Measurements from ENCODE around the gene RAB11FIP4. TPM values are rescaled to one million over a fixed set of nuclear protein-coding genes. Genes with fewer than 3 reads are reported as not detected.
"Not testable (repeated sequence)": the region's sequence is repeated elsewhere in the genome, so short reads cannot be mapped to it uniquely, and the experiment has no call there.

RAB11FIP4 gene
- polyA plus RNA-seq, 4 donors: 11.6 to 33.8 (median 18.7) TPM

DNA sequence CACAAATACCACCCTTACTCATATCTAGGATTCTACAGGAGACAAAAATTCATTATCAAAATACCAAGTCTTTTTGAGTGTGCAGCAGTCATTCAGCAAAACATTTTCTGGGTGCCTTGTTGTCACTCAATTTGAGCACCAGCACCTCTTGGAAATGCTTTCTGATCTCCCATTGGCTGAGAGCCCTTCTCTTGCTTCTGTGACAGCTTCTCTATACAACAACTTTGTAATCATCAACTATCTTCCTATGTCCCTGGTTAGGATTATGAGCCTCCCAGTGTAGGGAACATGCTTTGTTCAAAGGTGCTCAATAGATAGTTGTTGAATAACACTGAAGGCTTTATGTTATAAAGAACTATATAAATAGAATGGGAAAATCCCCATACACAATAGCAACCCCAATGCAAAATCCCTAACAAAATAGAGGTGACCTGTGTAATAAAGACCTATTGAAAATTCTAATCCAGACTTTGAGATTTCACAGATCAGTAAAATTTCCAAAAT, 10.3 kb upstream of the RAB11FIP4 start:
- H3K36me3 ChIP-seq (ENCODE audit: control insufficient read depth in 3 of 3, insufficient read depth in 2 of 3, low read depth in 1 of 3, low read length in 3 of 3): peaks cover 0 to 12% (median 0%) of the 10 kb centered on the region in 3 donors
- no peak overlapping the region for H3K27ac ChIP-seq (ENCODE audit: low read depth in 1 of 3, low read length in 2 of 3)
- no peak for DNase-seq
- H3K4me3 ChIP-seq (ENCODE audit: low read depth in 1 of 3, low read length in 3 of 3): no peak overlapping the region
- no peaks in the 10 kb centered on the region for H3K9me3 ChIP-seq (ENCODE audit: control insufficient read depth in 2 of 2, insufficient read depth in 1 of 2, low read depth in 1 of 2, low read length in 1 of 2)
- no peak for FAIRE-seq
- H3K4me1 ChIP-seq (ENCODE audit: control insufficient read depth in 3 of 3, insufficient read depth in 2 of 3, low read depth in 1 of 3, low read length in 2 of 3): no peaks in the 10 kb centered on the region
- H3K27me3 ChIP-seq (ENCODE audit: control insufficient read depth in 3 of 3, insufficient read depth in 3 of 3, low read length in 3 of 3): no peaks in the 10 kb centered on the region

DNA sequence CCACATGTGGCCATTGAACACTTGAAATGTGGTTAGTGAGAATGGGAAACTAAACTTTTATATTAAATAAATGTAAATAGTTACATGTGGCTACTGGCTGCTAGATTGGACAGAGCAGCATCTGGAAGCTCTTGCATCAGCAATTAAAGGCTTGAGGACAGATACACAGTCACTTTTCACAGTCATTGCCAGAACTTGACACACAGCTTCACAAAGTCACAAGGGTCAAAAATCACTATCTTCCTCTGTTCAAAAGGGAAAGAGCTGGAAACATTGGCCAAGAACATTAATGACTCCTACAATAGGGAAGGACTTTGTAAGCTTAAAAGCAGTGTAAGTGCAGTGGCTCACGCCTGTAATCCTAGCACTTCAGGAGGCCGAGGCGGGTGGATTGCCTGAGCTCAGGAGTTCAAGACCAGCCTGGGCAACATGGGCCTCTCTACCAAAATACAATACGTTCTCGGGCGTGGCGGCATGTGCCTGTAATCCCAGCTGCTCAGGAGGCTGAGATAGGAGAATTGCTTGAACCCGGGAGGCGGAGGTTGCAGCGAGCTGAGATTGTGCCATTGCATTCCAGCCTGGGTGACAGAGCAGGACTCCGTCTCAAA, 8.7 kb upstream of the RAB11FIP4 start:
- H3K27ac ChIP-seq (ENCODE audit: low read depth in 1 of 3, low read length in 2 of 3); H3K9me3 ChIP-seq (ENCODE audit: control insufficient read depth in 2 of 2, insufficient read depth in 1 of 2, low read depth in 1 of 2, low read length in 1 of 2); FAIRE-seq; H3K4me3 ChIP-seq (ENCODE audit: low read depth in 1 of 3, low read length in 3 of 3); H3K36me3 ChIP-seq (ENCODE audit: control insufficient read depth in 3 of 3, insufficient read depth in 2 of 3, low read depth in 1 of 3, low read length in 3 of 3); H3K27me3 ChIP-seq (ENCODE audit: control insufficient read depth in 3 of 3, insufficient read depth in 3 of 3, low read length in 3 of 3); H3K4me1 ChIP-seq (ENCODE audit: control insufficient read depth in 3 of 3, insufficient read depth in 2 of 3, low read depth in 1 of 3, low read length in 2 of 3): not testable (repeated sequence)
- 83 to 91% (median 84%) methylated on average over 11 of the region's 11 CpGs for WGBS, 3 donors
- DNase-seq: peak in 1 of 2 donors; percentile 41

DNA sequence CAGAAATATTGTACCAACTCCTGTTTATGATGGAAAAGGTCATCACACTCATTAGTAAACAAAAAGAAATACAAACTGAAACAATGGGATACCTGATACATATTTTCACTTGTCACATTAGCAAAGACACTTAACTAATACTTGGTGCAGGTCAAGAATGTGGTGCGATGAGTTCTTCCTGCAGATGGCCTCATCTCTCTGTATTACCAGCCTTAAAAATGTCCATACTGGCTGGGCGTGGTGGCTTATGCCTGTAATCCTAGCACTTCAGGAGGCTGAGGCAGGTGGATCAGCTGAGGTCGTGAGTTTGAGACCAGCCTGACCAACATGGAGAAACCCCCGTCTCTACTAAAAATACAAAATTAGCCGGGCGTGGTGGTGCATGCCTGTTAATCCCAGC, 8.0 kb upstream of the RAB11FIP4 start:
- not testable (repeated sequence) for H3K4me1 ChIP-seq (ENCODE audit: control insufficient read depth in 3 of 3, insufficient read depth in 2 of 3, low read depth in 1 of 3, low read length in 2 of 3); H3K36me3 ChIP-seq (ENCODE audit: control insufficient read depth in 3 of 3, insufficient read depth in 2 of 3, low read depth in 1 of 3, low read length in 3 of 3); H3K9me3 ChIP-seq (ENCODE audit: control insufficient read depth in 2 of 2, insufficient read depth in 1 of 2, low read depth in 1 of 2, low read length in 1 of 2); DNase-seq; H3K4me3 ChIP-seq (ENCODE audit: low read depth in 1 of 3, low read length in 3 of 3); FAIRE-seq; H3K27me3 ChIP-seq (ENCODE audit: control insufficient read depth in 3 of 3, insufficient read depth in 3 of 3, low read length in 3 of 3); H3K27ac ChIP-seq (ENCODE audit: low read depth in 1 of 3, low read length in 2 of 3)
- 87 to 96% (median 89%) methylated on average over 6 of the region's 6 CpGs for WGBS, 3 donors

DNA sequence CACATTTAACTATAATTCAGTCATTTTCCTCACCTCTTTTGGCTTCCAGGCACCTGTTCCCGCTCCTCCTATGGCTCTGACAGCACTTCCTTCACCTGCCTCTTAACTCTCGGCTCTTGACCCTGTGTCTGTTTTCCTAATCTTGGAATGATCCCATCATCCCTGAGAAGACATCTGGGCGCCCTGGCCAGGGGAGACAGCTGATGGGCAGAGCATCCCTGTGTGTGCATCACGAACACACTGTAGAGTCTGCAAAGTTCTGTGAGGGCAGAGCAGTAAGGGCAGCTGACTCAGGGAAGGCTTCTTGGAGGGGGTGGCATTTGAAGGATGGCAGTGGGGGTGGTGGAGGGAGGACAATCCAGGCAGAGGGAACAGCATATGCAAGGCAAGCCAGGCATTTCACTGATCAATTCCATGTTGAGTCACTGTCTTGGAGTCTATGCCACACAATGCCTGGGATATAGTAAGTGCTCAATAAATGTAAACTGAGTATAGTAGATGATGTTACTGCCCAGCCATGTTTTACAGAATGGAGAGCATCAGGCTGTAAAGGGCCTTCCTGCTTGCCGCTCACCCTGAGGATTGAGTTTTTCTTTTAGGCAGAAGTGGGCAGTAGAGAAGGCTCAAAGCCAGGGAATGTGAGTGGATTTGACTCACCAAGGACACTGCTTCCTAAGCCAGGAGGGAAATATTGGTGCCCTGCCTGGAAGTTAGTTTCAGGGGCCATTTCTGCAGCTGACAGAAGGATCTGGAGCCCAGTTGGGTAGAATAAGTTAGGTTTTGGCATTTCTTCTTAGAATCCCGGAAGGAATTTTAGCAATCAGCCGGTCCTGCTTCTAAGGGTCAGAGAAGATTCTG, 5.8 kb upstream of the RAB11FIP4 start:
- H3K36me3 ChIP-seq (ENCODE audit: control insufficient read depth in 3 of 3, insufficient read depth in 2 of 3, low read depth in 1 of 3, low read length in 3 of 3): peaks cover 0 to 3% (median 0%) of the 10 kb centered on the region in 3 donors
- H3K4me3 ChIP-seq (ENCODE audit: low read depth in 1 of 3, low read length in 3 of 3): no peak overlapping the region
- H3K27ac ChIP-seq (ENCODE audit: low read depth in 1 of 3, low read length in 2 of 3): no peak overlapping the region
- FAIRE-seq (no peak), DNase-seq (no peak)
- no peaks in the 10 kb centered on the region for H3K4me1 ChIP-seq (ENCODE audit: control insufficient read depth in 3 of 3, insufficient read depth in 2 of 3, low read depth in 1 of 3, low read length in 2 of 3)
- WGBS, 3 donors: 74 to 87% (median 85%) methylated on average over 7 of the region's 7 CpGs
- H3K27me3 ChIP-seq (ENCODE audit: control insufficient read depth in 3 of 3, insufficient read depth in 3 of 3, low read length in 3 of 3): peaks cover 0 to 31% (median 0%) of the 10 kb centered on the region in 3 donors
- H3K9me3 ChIP-seq (ENCODE audit: control insufficient read depth in 2 of 2, insufficient read depth in 1 of 2, low read depth in 1 of 2, low read length in 1 of 2): no peaks in the 10 kb centered on the region

DNA sequence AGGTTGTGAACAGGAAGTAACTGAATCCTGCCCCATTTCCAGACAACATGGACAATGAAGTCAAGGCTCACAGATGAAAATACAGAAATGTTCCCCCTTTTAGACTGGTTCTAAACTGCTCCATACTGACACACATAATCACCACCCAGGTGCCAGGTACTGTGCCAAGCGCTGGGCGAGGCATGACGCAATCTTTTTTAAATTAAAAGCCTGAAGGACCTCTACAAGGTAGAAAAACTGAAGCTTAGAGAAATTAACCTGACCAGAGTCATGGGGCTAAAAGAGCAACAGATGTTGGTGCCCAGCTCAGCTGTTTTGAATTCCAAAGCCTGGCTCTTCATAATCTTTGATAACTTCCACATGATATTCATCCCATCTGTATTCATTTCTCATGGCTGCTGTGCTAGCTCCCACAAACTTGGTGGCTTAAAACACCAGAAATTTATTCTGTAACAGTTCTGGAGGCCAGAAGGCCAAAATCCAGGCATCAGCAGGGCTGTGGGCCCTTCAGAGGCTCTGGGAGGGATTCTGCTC, 4.9 kb upstream of the RAB11FIP4 start:
- H3K27me3 ChIP-seq (ENCODE audit: control insufficient read depth in 3 of 3, insufficient read depth in 3 of 3, low read length in 3 of 3): peaks cover 3 to 37% (median 4%) of the 10 kb centered on the region in 3 donors
- peaks cover 0 to 3% (median 0%) of the 10 kb centered on the region in 3 donors for H3K36me3 ChIP-seq (ENCODE audit: control insufficient read depth in 3 of 3, insufficient read depth in 2 of 3, low read depth in 1 of 3, low read length in 3 of 3)
- H3K4me1 ChIP-seq (ENCODE audit: control insufficient read depth in 3 of 3, insufficient read depth in 2 of 3, low read depth in 1 of 3, low read length in 2 of 3): no peaks in the 10 kb centered on the region
- DNase-seq (no peak), FAIRE-seq (no peak)
- no peaks in the 10 kb centered on the region for H3K9me3 ChIP-seq (ENCODE audit: control insufficient read depth in 2 of 2, insufficient read depth in 1 of 2, low read depth in 1 of 2, low read length in 1 of 2)
- 48 to 82% (median 60%) methylated on average over 3 of the region's 3 CpGs for WGBS, 3 donors
- H3K4me3 ChIP-seq (ENCODE audit: low read depth in 1 of 3, low read length in 3 of 3): no peak overlapping the region
- no peak overlapping the region for H3K27ac ChIP-seq (ENCODE audit: low read depth in 1 of 3, low read length in 2 of 3)

DNA sequence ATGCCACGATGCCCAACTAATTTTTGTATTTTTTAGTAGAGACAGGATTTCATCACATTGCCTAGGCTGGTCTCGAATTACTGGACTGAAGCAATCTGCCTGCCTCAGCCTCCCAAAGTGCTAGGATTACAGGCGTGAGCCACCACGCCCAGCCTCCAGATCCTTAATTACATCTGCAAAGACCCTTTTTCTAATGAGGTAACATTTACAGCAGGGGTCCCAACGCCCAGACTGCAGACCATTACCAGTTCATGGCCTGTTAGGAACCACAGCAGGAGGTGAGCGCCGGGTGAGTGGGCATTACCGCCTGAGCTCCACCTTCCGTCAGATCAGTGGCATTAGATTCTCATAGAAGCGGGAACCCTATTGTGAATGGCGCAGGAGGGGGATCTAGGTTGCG, 4.0 kb upstream of the RAB11FIP4 start:
- WGBS, 3 donors: 79 to 84% (median 83%) methylated on average over 12 of the region's 12 CpGs
- DNase-seq: no peak
- Histone ChIP-seq H3K27ac (ENCODE audit: low read depth in 1 of 3, low read length in 2 of 3) (no peak overlapping the region), H3K4me1 (ENCODE audit: control insufficient read depth in 3 of 3, insufficient read depth in 2 of 3, low read depth in 1 of 3, low read length in 2 of 3) (peaks cover 0 to 4% (median 3%) of the 10 kb centered on the region in 3 donors), H3K4me3 (ENCODE audit: low read depth in 1 of 3, low read length in 3 of 3) (no peak overlapping the region), H3K27me3 (ENCODE audit: control insufficient read depth in 3 of 3, insufficient read depth in 3 of 3, low read length in 3 of 3) (peaks cover 4 to 42% (median 5%) of the 10 kb centered on the region in 3 donors), H3K9me3 (ENCODE audit: control insufficient read depth in 2 of 2, insufficient read depth in 1 of 2, low read depth in 1 of 2, low read length in 1 of 2) (no peaks in the 10 kb centered on the region), H3K36me3 (ENCODE audit: control insufficient read depth in 3 of 3, insufficient read depth in 2 of 3, low read depth in 1 of 3, low read length in 3 of 3) (no peaks in the 10 kb centered on the region)
- no peak for FAIRE-seq

DNA sequence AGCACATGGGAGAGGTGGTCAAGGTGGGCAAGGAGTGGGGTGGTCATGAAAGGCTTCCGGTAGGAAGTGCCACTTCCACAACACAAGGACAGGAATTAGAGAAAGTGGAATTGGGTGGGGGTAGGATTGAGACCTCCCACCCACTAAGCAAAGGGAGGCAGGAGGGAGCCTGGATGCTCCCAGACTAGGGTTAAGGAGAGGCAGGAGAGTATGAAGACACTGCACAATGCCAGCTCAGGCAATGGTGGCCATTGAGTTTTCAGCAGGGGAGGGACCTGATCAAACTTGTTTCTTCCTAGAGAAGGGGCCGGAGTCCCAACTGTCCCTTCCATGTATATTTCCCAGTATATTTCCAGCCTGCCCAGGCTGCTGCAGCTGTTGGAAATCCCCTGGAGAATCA, 3.1 kb upstream of the RAB11FIP4 start:
- DNase-seq (no peak), FAIRE-seq (no peak)
- Histone ChIP-seq H3K27ac (ENCODE audit: low read depth in 1 of 3, low read length in 2 of 3) (no peak overlapping the region), H3K27me3 (ENCODE audit: control insufficient read depth in 3 of 3, insufficient read depth in 3 of 3, low read length in 3 of 3) (peaks cover 4 to 52% (median 14%) of the 10 kb centered on the region in 3 donors), H3K36me3 (ENCODE audit: control insufficient read depth in 3 of 3, insufficient read depth in 2 of 3, low read depth in 1 of 3, low read length in 3 of 3) (no peaks in the 10 kb centered on the region), H3K4me1 (ENCODE audit: control insufficient read depth in 3 of 3, insufficient read depth in 2 of 3, low read depth in 1 of 3, low read length in 2 of 3) (peaks cover 0 to 4% (median 3%) of the 10 kb centered on the region in 3 donors), H3K9me3 (ENCODE audit: control insufficient read depth in 2 of 2, insufficient read depth in 1 of 2, low read depth in 1 of 2, low read length in 1 of 2) (no peaks in the 10 kb centered on the region), H3K4me3 (ENCODE audit: low read depth in 1 of 3, low read length in 3 of 3) (no peak overlapping the region)
- 73 to 96% (median 85%) methylated on average over 2 of the region's 2 CpGs for WGBS, 3 donors

DNA sequence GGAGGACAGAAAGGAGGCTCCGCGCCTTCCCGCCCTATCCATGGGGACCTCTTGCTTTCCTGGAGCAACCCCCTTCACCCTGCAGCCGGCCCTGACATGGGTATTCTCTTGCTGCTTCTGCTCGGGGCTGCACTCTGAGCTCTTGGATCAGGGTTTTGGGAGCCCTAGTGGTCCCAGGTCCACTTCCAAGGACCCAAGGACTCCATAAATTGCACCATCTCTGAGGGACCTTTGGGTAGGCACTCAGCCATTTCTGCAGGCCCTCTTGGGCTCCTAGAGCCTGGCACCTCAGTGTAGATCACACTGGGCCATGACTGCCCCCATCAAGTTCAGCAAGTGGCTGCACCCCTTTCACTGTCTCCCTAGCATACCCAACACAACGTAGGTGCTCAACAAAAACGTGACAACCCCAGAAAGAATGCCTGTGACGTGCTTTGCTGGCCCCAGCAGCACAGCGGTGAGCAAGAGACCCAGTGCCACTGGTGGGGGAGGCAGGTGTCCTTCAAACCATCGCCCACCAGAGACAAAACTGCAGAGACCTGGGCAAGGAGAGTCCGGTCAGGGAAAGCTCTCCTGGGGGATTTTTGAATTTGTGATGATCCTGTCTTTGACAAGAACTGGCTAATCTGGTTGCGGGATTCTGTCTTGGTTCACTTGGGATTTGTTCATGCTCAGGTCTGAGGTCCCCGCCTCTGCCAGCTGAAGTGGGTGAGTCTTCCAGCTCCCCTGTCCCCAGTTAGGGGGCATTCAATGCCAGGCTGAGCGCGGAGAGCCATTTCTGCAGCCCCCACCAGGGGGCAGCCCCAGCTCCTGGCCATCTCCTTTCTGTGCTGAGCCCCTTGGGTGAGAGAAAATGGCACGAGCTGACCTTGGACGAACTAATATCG, 2.5 kb upstream of the RAB11FIP4 start:
- no peak overlapping the region for H3K27ac ChIP-seq (ENCODE audit: low read depth in 1 of 3, low read length in 2 of 3)
- peaks cover 4 to 58% (median 16%) of the 10 kb centered on the region in 3 donors for H3K27me3 ChIP-seq (ENCODE audit: control insufficient read depth in 3 of 3, insufficient read depth in 3 of 3, low read length in 3 of 3)
- no peak overlapping the region for H3K4me3 ChIP-seq (ENCODE audit: low read depth in 1 of 3, low read length in 3 of 3)
- H3K4me1 ChIP-seq (ENCODE audit: control insufficient read depth in 3 of 3, insufficient read depth in 2 of 3, low read depth in 1 of 3, low read length in 2 of 3): peaks cover 0 to 4% (median 3%) of the 10 kb centered on the region in 3 donors
- 49 to 58% (median 57%) methylated on average over 18 of the region's 18 CpGs for WGBS, 3 donors
- no peaks in the 10 kb centered on the region for H3K9me3 ChIP-seq (ENCODE audit: control insufficient read depth in 2 of 2, insufficient read depth in 1 of 2, low read depth in 1 of 2, low read length in 1 of 2)
- DNase-seq: peak in 1 of 2 donors; percentile 33
- FAIRE-seq: no peak
- H3K36me3 ChIP-seq (ENCODE audit: control insufficient read depth in 3 of 3, insufficient read depth in 2 of 3, low read depth in 1 of 3, low read length in 3 of 3): no peaks in the 10 kb centered on the region

Data from small intestine (tissue), 7 donors.